Esophagus muscularis mucosa (tissue), 4 donors: ENCODE results near the gene KRTAP4-8. TPM values are rescaled to one million over a fixed set of nuclear protein-coding genes. Genes with fewer than 3 reads are reported as not detected.
"Not testable (repeated sequence)": the region's sequence is repeated elsewhere in the genome, so short reads cannot be mapped to it uniquely, and the experiment has no call there.

Experiments used
- DNase-seq: peaks from one replicate; pipeline ENCODE4 v3.0.0-alpha.2; 2017; ENCODE audit errors: extremely low spot score
- H3K27ac ChIP-seq, 4 donors: fragments of 200-600 bp; sonication (generic); replicated peaks in 1 of 4; 1 replicate in 3 of 4; 2 replicates in 1 of 4; pipeline ENCODE4 v1.5.1; 2016 to 2019; ENCODE audit warnings: mild to moderate bottlenecking in 1 of 4
- H3K27me3 ChIP-seq, 4 donors: fragments of 200-600 bp; sonication (generic); one replicate each; pipeline versions ENCODE4 v1.5.1 to v1.6.0; 2016 to 2019
- H3K36me3 ChIP-seq, 4 donors: fragments of 200-600 bp; sonication (generic); one replicate each; pipeline ENCODE4 v1.5.1; 2016 to 2019
- H3K4me1 ChIP-seq, 4 donors: fragments of 200-600 bp; sonication (generic); one replicate each; pipeline ENCODE4 v1.5.1; 2016 to 2019
- H3K4me3 ChIP-seq, 4 donors: fragments of 200-600 bp; sonication (generic); 1 replicate in 2 of 4; 2 replicates in 2 of 4; pipeline ENCODE4 v1.5.1; 2016 to 2019; ENCODE audit warnings: mild to moderate bottlenecking in 4 of 4, moderate library complexity in 1 of 4
- H3K9me3 ChIP-seq, 4 donors: fragments of 200-600 bp; sonication (generic); 1 replicate in 3 of 4; 2 replicates in 1 of 4; pipeline ENCODE4 v1.5.1; 2016 to 2019
- CTCF ChIP-seq, 3 experiments: fragments of 200-600 bp in 2 of 3; fragments of 450-650 bp in 1 of 3; sonication (generic) in 2 of 3; IDR thresholded peaks; one replicate each; pipeline ENCODE4 v1.5.1; 2017 to 2019; ENCODE audit warnings: antibody characterized with exemption in 3 of 3, mild to moderate bottlenecking in 2 of 3, moderate library complexity in 1 of 3
- EP300 ChIP-seq: sonication (generic); formaldehyde crosslinking; IDR thresholded peaks from one replicate; pipeline ENCODE4 v1.6.1; 2017; ENCODE audit warnings: antibody characterized with exemption
- POLR2A ChIP-seq: fragments of 450-650 bp; IDR thresholded peaks from one replicate; pipeline ENCODE4 v1.6.1; 2017; ENCODE audit warnings: antibody characterized with exemption, moderate library complexity, mild to moderate bottlenecking, low read depth
- POLR2AphosphoS5 ChIP-seq, 2 donors: sonication (generic); formaldehyde crosslinking; IDR thresholded peaks; one replicate each; pipeline ENCODE4 v1.6.1; 2017; ENCODE audit warnings: antibody characterized with exemption in 2 of 2
- WGBS: methylation state at CpG from one replicate; pipeline ENCODE4 v1.1.5; 2018; 5-methylcytosine and 5-hydroxymethylcytosine counted together
- intact Hi-C: fragments of 100-400 bp; cut with DNase I; formaldehyde crosslinking; loops from one replicate; pipeline ENCODE4 v1.15.1; 2023
- total RNA-seq, 4 donors: library from RNA; depleted of rRNA; stranded (reverse); fragments of >200 nt; gene quantifications; one replicate each; pipeline versions ENCODE4 v1.1.0 to v1.2.1, GENCODE V29; 2016

KRTAP4-8 gene
- total RNA-seq, 4 donors from 2014 or later = not detected

- H3K4me3 ChIP-seq = no peak overlapping the region
- intact Hi-C loops = no loop called here
- H3K27me3 ChIP-seq = peaks cover 0 to 16% (median 0%) of the 10 kb centered on the region in 4 donors
- DNase-seq = no peak
- WGBS = 94% methylated on average over 1 of the region's 1 CpG
- peaks cover 0 to 5% (median 0%) of the 10 kb centered on the region in 4 donors for H3K9me3 ChIP-seq
- no peaks in the 10 kb centered on the region for H3K36me3 ChIP-seq
- no peaks in the 10 kb centered on the region for H3K4me1 ChIP-seq
- H3K27ac ChIP-seq = no peak overlapping the region
- TF ChIP-seq POLR2A (no peak), POLR2AphosphoS5 (IDR thresholded peaks at IDR 0.05) (no peak), EP300 (no peak), CTCF (IDR thresholded peaks at IDR 0.05) (no peak)
Measured at GRCh38 chr17:41057547-41057946, 40.4 kb downstream of the KRTAP4-8 start.

- H3K9me3 ChIP-seq, DNase-seq, H3K36me3 ChIP-seq, H3K4me3 ChIP-seq, intact Hi-C loops, H3K27ac ChIP-seq, H3K4me1 ChIP-seq: not testable (repeated sequence)
- WGBS = 50% methylated on average over 1 of the region's 6 CpGs
- peaks cover 0 to 19% (median 0%) of the 10 kb centered on the region in 4 donors for H3K27me3 ChIP-seq
Measured at GRCh38 chr17:41055130-41055529, 42.8 kb downstream of the KRTAP4-8 start, which contains the start of gene KRTAP2-2. KRTAP2-2 (minus strand) TSS chr17:41055230; CDS start chr17:41055211, 19 bp downstream.

- intact Hi-C loops, DNase-seq, H3K4me1 ChIP-seq, H3K27ac ChIP-seq, H3K36me3 ChIP-seq, H3K4me3 ChIP-seq, H3K9me3 ChIP-seq: not testable (repeated sequence)
- peaks cover 0 to 23% (median 0%) of the 10 kb centered on the region in 4 donors for H3K27me3 ChIP-seq
- 94% methylated on average over 5 of the region's 9 CpGs for WGBS
Measured at GRCh38 chr17:41054556-41054955, 43.4 kb downstream of the KRTAP4-8 start.

- intact Hi-C loops = no loop called here
- no peaks in the 10 kb centered on the region for H3K36me3 ChIP-seq
- H3K27ac ChIP-seq = no peak overlapping the region
- no peak for TF ChIP-seq POLR2A
- TF ChIP-seq CTCF (IDR thresholded peaks at IDR 0.05) = no peak
- TF ChIP-seq POLR2AphosphoS5 (IDR thresholded peaks at IDR 0.05) = no peak
- no peak for TF ChIP-seq EP300
- no peak overlapping the region for H3K4me3 ChIP-seq
- no peaks in the 10 kb centered on the region for H3K4me1 ChIP-seq
- peaks cover 0 to 5% (median 0%) of the 10 kb centered on the region in 4 donors for H3K9me3 ChIP-seq
- 89% methylated on average over 4 of the region's 4 CpGs for WGBS
- peaks cover 0 to 23% (median 0%) of the 10 kb centered on the region in 4 donors for H3K27me3 ChIP-seq
- no peak for DNase-seq
Measured at GRCh38 chr17:41054025-41054424, 43.9 kb downstream of the KRTAP4-8 start.

GRCh38 chr17:41052566-41052965 lies 45.4 kb downstream of the KRTAP4-8 start:
- H3K4me1 ChIP-seq = no peaks in the 10 kb centered on the region
- peaks cover 0 to 3% (median 0%) of the 10 kb centered on the region in 4 donors for H3K9me3 ChIP-seq
- TF ChIP-seq POLR2AphosphoS5 (IDR thresholded peaks at IDR 0.05) = no peak
- TF ChIP-seq EP300 = no peak
- TF ChIP-seq POLR2A = no peak
- no peak for TF ChIP-seq CTCF (IDR thresholded peaks at IDR 0.05)
- H3K36me3 ChIP-seq = no peaks in the 10 kb centered on the region
- no peak for DNase-seq
- peaks cover 0 to 22% (median 0%) of the 10 kb centered on the region in 4 donors for H3K27me3 ChIP-seq
- no peak overlapping the region for H3K27ac ChIP-seq
- intact Hi-C loops = no loop called here
- no peak overlapping the region for H3K4me3 ChIP-seq

- no peak for DNase-seq
- Histone ChIP-seq H3K4me1 (no peaks in the 10 kb centered on the region), H3K36me3 (no peaks in the 10 kb centered on the region), H3K9me3 (no peaks in the 10 kb centered on the region), H3K27ac (no peak overlapping the region), H3K4me3 (no peak overlapping the region), H3K27me3 (peaks cover 0 to 29% (median 0%) of the 10 kb centered on the region in 4 donors)
- TF ChIP-seq POLR2A = no peak
- no peak for TF ChIP-seq EP300
- TF ChIP-seq CTCF (IDR thresholded peaks at IDR 0.05) = no peak
- TF ChIP-seq POLR2AphosphoS5 (IDR thresholded peaks at IDR 0.05) = no peak
- intact Hi-C loops = no loop called here
- WGBS = 66% methylated on average over 2 of the region's 2 CpGs
Measured at GRCh38 chr17:41049110-41049509, 48.8 kb downstream of the KRTAP4-8 start.
